PC-3 (cell line): Measurements from ENCODE around the gene PHF12. TPM values are rescaled to one million over a fixed set of nuclear protein-coding genes. Genes with fewer than 3 reads are reported as not detected.

Experiments used
- ATAC-seq: fragments of 200-7000 bp; cut with Tn5 transposase; 2 replicates; pipeline ENCODE4 v1.9.1; 2020; ENCODE audit warnings: mild to moderate bottlenecking, moderate library complexity
- BruUV-seq: library from RNA; stranded (reverse); fragments of 400-500 nt; replicated peaks from 2 replicates; lab custom pipeline; 2021; lab: Mats Ljungman, UMichigan
- CTCF ChIA-PET: fragments of 300-600 bp; sonication (Branson Sonifier 250); formaldehyde crosslinking; loops from one replicate; lab custom pipeline; 2022; ENCODE audit warnings: antibody characterized with exemption; lab: Charles Lee
- POLR2A ChIA-PET: fragments of 300-600 bp; sonication (Branson Sonifier 250); formaldehyde crosslinking; loops from one replicate; lab custom pipeline; 2022; ENCODE audit warnings: antibody characterized with exemption; ENCODE audit not compliant: unreplicated experiment; lab: Charles Lee
- DNase-seq: peaks from one replicate; pipeline ENCODE4 v3.0.0-alpha.2; 2015
- H2AFZ ChIP-seq: fragments of 300-600 bp; sonication (generic); 2 replicates; pipeline ENCODE4 v1.6.0; 2016; ENCODE audit warnings: antibody characterized with exemption, low read length
- H3F3A ChIP-seq: fragments of 300-600 bp; sonication (generic); one replicate; pipeline ENCODE4 v1.6.0; 2017; ENCODE audit warnings: antibody characterized with exemption, low read length, control low read depth, mild to moderate bottlenecking; ENCODE audit not compliant: unreplicated experiment
- H3K27ac ChIP-seq: fragments of 300-600 bp; sonication (generic); 2 replicates; pipeline ENCODE4 v1.5.1; 2016; ENCODE audit warnings: mild to moderate bottlenecking, low read length
- H3K27me3 ChIP-seq: fragments of 300-600 bp; sonication (generic); 2 replicates; pipeline ENCODE4 v1.6.1; 2016; ENCODE audit warnings: low read length, mixed read lengths
- H3K36me3 ChIP-seq: fragments of 300-600 bp; sonication (generic); 2 replicates; pipeline ENCODE4 v1.6.1; 2016; ENCODE audit warnings: low read depth, mixed run types, low read length, mixed read lengths
- H3K4me1 ChIP-seq: fragments of 300-600 bp; sonication (generic); 2 replicates; pipeline ENCODE4 v1.5.1; 2016; ENCODE audit warnings: low read length; ENCODE audit not compliant: insufficient read depth
- H3K4me2 ChIP-seq: fragments of 300-600 bp; sonication (generic); 2 replicates; pipeline ENCODE4 v1.6.0; 2016; ENCODE audit warnings: low read length
- H3K4me3 ChIP-seq: fragments of 300-600 bp; sonication (generic); 2 replicates; pipeline ENCODE4 v1.5.1; 2016; ENCODE audit warnings: mild to moderate bottlenecking, low read length, mixed read lengths
- H3K79me2 ChIP-seq: fragments of 300-600 bp; sonication (generic); 2 replicates; pipeline ENCODE4 v1.6.1; 2017; ENCODE audit warnings: low read length, mixed read lengths
- H3K9ac ChIP-seq: fragments of 300-600 bp; sonication (generic); 2 replicates; pipeline ENCODE4 v1.6.0; 2016; ENCODE audit warnings: mild to moderate bottlenecking, low read length
- H3K9me2 ChIP-seq: fragments of 300-600 bp; sonication (generic); replicated peaks from 2 replicates; pipeline ENCODE4 v1.6.1; 2016; ENCODE audit warnings: mixed run types, low read length, mixed read lengths
- H3K9me3 ChIP-seq: fragments of 300-600 bp; sonication (generic); 2 replicates; pipeline ENCODE4 v1.6.1; 2016; ENCODE audit warnings: low read length, mixed read lengths
- H4K20me1 ChIP-seq: fragments of 300-600 bp; sonication (generic); 2 replicates; pipeline ENCODE4 v1.6.1; 2016; ENCODE audit warnings: low read length, mixed read lengths
- EZH2 ChIP-seq: fragments of 300-600 bp; sonication (generic); IDR thresholded peaks from one replicate; pipeline ENCODE4 v1.6.1; 2017; ENCODE audit warnings: antibody characterized with exemption, mild to moderate bottlenecking, low read length; ENCODE audit not compliant: unreplicated experiment
- EZH2phosphoT487 ChIP-seq: fragments of 300-600 bp; sonication (generic); IDR thresholded peaks from 2 replicates; pipeline ENCODE4 v1.6.1; 2018; ENCODE audit warnings: mild to moderate bottlenecking, antibody characterized with exemption, low read length, borderline replicate concordance
- intact Hi-C: fragments of 100-400 bp; cut with micrococcal nuclease; formaldehyde crosslinking; loops from 2 replicates; pipeline ENCODE4 v1.9.0; 2023
- total RNA-seq: library from RNA; depleted of rRNA; stranded (reverse); fragments of >200 nt; gene quantifications from 2 replicates; pipeline ENCODE4 v1.2.3, GENCODE V29; 2014
- TF ChIP-seq, protein P1 (sequence below): fragments of 300-600 bp; sonication (generic); conservative IDR thresholded peaks from 2 replicates; pipeline ENCODE4 v1.5.1; 2017; ENCODE audit warnings: antibody characterized with exemption, low read depth, mild to moderate bottlenecking, low read length

Gene PHF12
- total RNA-seq, 1 experiment from 2014 or later: 25.0 TPM

DNA sequence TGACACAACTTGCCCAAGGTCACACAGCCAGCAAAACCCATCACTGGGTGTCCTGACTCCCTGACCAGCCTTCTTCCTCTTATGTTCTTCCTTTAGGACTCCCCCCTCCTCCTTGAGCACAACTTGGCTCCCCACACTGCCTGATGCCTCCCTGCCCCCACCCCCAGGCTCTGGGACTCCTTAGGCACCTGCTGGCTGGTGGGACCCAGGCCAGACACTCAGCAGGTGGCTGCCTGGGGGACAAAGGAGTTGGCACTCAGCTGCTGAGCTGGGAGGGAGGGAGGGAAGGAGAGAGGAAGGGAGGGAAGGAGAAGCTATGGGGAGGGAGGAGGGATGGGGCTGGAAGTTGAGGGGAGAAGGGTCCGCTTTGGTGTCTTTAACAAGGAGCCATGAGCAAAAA lies 46.5 kb upstream of the PHF12 start:
- Histone ChIP-seq H3K4me2 (no peak overlapping the region), H3K27ac (no peak overlapping the region), H4K20me1 (no peaks in the 10 kb centered on the region), H3K79me2 (no peaks in the 10 kb centered on the region), H3F3A (no peaks in the 10 kb centered on the region), H3K36me3 (no peaks in the 10 kb centered on the region), H3K9me3 (no peaks in the 10 kb centered on the region), H3K4me3 (no peak overlapping the region), H3K9ac (no peak overlapping the region), H3K27me3 (no peaks in the 10 kb centered on the region), H2AFZ (no peak overlapping the region), H3K9me2 (no peaks in the 10 kb centered on the region), H3K4me1 (no peaks in the 10 kb centered on the region)
- CTCF ChIA-PET: no interaction called here
- ATAC-seq: no peak
- no peak for DNase-seq
- TF ChIP-seq EZH2phosphoT487: no peak
- TF ChIP-seq, protein P1, sequence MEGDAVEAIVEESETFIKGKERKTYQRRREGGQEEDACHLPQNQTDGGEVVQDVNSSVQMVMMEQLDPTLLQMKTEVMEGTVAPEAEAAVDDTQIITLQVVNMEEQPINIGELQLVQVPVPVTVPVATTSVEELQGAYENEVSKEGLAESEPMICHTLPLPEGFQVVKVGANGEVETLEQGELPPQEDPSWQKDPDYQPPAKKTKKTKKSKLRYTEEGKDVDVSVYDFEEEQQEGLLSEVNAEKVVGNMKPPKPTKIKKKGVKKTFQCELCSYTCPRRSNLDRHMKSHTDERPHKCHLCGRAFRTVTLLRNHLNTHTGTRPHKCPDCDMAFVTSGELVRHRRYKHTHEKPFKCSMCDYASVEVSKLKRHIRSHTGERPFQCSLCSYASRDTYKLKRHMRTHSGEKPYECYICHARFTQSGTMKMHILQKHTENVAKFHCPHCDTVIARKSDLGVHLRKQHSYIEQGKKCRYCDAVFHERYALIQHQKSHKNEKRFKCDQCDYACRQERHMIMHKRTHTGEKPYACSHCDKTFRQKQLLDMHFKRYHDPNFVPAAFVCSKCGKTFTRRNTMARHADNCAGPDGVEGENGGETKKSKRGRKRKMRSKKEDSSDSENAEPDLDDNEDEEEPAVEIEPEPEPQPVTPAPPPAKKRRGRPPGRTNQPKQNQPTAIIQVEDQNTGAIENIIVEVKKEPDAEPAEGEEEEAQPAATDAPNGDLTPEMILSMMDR: no peak
- no peak for TF ChIP-seq EZH2
- intact Hi-C loops: no loop called here
- POLR2A ChIA-PET: no interaction called here
- BruUV-seq: no TSS peak

DNA sequence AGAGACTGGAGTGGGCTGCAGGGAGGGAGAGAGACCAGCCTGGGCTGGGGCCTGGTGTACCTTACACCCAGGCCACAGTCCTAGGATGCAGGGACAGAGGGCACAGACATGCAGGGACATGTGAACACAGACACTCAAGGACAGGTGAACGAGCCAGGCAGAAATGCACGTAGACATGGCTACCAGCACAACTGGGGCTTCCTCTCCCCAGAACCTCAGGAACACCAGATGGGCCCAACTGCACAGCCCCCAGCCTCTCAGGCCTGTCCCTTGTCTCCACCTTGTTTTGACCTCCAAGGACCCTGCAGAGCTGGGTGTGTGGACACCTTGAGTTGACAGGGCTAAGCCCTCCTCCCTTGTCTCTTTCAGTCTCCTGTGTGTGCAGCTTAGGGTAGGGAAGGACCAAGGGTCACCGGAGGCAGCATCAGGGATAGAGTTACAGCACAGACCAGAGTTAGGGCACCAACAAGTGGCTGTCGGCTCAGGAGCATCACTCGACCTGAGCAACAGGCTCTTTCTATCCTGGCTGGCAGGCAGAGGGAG lies 45.3 kb upstream of the PHF12 start:
- ChIA-PET POLR2A (no interaction called here), CTCF (no interaction called here)

More for the DNA sequence above, 45.3 kb upstream of the PHF12 start:
- no TSS peak for BruUV-seq
- TF ChIP-seq, protein P1: no peak
- TF ChIP-seq EZH2 (no peak), EZH2phosphoT487 (no peak)
- Histone ChIP-seq H3K27ac (no peak overlapping the region), H3K4me1 (no peaks in the 10 kb centered on the region), H3K36me3 (no peaks in the 10 kb centered on the region), H2AFZ (no peak overlapping the region), H3K27me3 (no peaks in the 10 kb centered on the region), H3K9me3 (no peaks in the 10 kb centered on the region), H3K9ac (no peak overlapping the region), H3K79me2 (no peaks in the 10 kb centered on the region), H3K9me2 (no peaks in the 10 kb centered on the region), H4K20me1 (no peaks in the 10 kb centered on the region), H3K4me3 (no peak overlapping the region), H3F3A (no peaks in the 10 kb centered on the region), H3K4me2 (no peak overlapping the region)
- intact Hi-C loops: no loop called here
- DNase-seq: no peak
- no peak for ATAC-seq
